Retina (tissue), 1 donor: ENCODE results near the gene ST6GALNAC6.
A peak's percentile ranks its signal among the peaks of the same experiment; 100 is the strongest.
"Not testable (repeated sequence)": the region's sequence is repeated elsewhere in the genome, so short reads cannot be mapped to it uniquely, and the experiment has no call there.

Source experiments
- DNase-seq: peaks from one replicate; pipeline ENCODE4 v3.0.0-alpha.2; 2016

ST6GALNAC6 gene

GRCh38 chr9:127887792-127888191, 11.6 kb downstream of the ST6GALNAC6 start:
- no peak for DNase-seq

GRCh38 chr9:127886401-127886972, 12.9 kb downstream of the ST6GALNAC6 start:
- DNase-seq, result no peak

- no peak for DNase-seq
Observed at GRCh38 chr9:127885508-127886281, 13.7 kb downstream of the ST6GALNAC6 start.

GRCh38 chr9:127884976-127885490, 14.4 kb downstream of the ST6GALNAC6 start:
- no peak for DNase-seq

- no peak for DNase-seq
Observed at GRCh38 chr9:127884427-127884911, 14.9 kb downstream of the ST6GALNAC6 start.

DNA sequence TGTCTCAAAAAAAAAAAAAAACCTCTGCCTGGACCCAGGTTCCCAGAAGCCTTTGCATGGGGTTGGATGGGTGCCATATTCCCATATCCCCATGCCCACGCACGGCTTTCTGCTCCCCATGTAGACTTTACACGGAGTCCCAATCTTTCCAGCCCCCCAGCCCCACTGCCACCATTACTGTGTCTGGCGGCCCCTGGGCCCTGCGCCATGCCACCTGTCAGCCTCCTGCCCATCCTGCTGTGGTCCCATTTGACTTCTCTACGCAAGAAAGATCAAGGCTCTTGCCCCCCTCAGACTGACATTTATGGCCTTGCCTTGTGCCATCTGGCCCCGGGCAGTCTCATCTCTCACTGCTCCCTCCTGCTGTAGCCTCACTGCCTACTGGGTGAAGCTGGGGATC, 15.4 kb downstream of the ST6GALNAC6 start:
- no peak for DNase-seq

- not testable (repeated sequence) for DNase-seq
Observed at GRCh38 chr9:127881715-127882114, 17.7 kb downstream of the ST6GALNAC6 start.

GRCh38 chr9:127880143-127880542, 19.3 kb downstream of the ST6GALNAC6 start:
- DNase-seq, result no peak

GRCh38 chr9:127878652-127879390, 20.6 kb downstream of the ST6GALNAC6 start:
- DNase-seq, result no peak

GRCh38 chr9:127878001-127878651, 21.3 kb downstream of the ST6GALNAC6 start:
- DNase-seq, result no peak

DNA sequence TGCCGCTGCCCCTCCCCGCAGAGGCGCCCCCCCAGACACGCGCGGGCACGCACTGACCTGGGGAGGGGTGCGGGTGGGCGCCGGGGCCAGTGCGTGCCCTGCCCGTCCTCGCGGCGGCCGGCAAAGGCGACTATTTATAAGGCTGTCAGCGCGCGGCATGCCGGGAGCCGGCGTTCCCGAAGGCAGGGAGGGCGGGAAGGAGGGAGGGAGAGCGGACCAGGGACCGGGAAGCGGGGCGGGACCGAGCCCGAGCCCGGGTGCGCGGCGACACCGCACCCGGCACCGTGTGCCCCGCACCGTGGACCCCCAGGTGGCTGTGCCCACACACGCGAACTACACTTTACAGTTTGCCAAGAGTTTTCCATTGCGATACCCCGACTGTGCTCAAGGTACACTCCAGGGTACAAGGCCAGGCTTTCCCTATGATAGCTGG, 21.8 kb downstream of the ST6GALNAC6 start, which contains the start of gene AK1:
Gene AK1, minus strand, starts transcription at position 110 of the 433 bp plus-strand sequence. CDS start 3,058 bp downstream, outside the sequence.
- DNase-seq, result peak; percentile 79

GRCh38 chr9:127876764-127877562, 22.4 kb downstream of the ST6GALNAC6 start:
- DNase-seq, result peak; percentile 63

- DNase-seq, result no peak
Observed at GRCh38 chr9:127876026-127876763, 23.2 kb downstream of the ST6GALNAC6 start.

DNA sequence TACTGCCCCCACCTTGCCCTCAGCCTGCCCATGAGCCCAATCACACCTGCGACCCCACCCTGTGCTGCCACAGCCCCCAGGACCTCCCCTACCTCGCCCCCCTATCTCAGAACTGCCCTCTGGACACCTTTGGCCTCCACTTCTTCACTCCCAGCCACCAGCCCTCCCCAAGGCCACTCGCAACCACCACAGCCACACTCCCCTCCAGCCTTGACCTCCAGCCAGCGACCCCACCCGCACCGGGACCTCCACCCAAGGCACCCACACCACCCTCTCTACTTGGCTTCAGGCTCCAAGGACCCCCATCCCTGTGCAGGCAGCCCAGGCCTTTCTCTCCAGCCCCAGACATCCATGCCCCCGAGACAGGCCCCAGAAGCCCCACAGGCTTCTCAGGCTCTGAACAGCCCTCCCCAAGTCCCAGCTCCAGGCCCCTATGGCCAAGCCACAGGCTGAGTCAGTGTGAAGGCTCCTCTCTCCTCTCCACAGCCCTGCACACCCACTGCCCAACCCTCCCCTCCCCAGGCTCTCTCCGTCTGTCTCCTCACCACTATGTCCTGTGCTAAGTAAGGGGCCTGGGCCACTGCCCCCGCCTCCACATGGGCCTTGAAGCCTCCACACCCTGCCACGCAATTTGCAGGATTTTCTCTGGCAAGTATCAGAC, 24.0 kb downstream of the ST6GALNAC6 start:
- DNase-seq, result no peak

DNA sequence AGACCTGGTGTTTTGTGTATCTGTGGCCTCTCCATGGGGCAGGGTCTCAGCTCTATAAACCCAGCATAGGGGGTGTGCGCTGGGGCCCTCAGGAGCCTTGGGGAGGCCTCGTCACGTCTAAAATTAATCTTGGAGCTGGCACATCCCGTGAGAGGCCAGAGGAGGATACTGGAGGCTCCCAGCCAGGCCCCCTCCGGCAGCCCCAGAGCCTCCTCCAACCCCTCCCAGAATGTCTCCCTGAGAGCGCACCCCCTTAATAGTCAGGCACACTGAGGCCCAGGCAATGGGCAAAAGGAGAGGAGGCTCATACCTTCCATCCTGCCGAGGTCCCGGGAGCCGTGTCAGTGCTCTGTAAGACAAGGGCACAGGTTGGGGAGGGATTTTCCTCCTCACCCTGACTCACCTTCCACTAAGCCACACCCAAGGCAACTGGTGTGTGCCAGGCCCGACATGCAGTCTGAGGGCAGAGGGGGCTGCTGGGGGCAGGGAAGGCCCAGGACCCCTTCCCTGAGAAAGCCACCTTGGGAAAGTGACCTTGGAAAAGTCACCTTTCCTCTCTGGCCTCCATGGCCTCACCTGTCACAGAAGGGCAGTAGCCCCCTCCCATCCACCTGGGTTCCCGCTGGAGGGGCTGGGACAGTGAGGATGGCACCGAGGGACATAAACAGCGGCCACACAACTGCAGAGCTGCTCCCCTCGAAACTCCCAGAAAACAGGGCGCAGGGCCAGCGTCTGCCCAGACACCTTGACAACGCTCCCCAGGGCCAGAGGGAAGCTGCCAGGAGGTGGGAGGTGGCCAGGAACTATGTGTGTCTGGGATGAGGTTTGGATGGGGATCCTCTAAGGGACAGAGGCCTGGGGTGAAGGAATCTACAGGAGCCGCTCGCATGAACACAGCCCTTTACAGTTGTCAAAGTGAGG, 24.8 kb downstream of the ST6GALNAC6 start:
- no peak for DNase-seq

DNA sequence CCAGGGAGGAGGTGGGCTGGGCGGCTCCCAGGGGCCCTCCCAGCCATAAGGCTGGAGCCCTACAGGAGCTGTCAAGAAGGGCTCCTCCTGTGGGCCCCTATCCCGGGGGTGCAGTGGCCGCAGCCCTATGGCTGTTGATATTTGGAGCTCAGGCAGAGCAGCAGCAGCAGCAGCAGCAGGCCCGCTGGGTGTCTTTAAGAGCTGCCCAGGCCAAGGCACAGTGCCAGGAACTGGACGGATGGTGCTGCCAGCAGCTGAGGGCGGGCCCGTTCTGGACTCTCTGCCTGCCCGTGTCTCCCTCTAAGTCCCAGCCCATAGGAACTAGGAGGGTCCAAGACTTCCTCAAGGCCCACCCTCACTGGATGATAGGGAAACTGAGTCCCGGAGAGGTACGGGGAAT, 25.5 kb downstream of the ST6GALNAC6 start:
- no peak for DNase-seq

DNA sequence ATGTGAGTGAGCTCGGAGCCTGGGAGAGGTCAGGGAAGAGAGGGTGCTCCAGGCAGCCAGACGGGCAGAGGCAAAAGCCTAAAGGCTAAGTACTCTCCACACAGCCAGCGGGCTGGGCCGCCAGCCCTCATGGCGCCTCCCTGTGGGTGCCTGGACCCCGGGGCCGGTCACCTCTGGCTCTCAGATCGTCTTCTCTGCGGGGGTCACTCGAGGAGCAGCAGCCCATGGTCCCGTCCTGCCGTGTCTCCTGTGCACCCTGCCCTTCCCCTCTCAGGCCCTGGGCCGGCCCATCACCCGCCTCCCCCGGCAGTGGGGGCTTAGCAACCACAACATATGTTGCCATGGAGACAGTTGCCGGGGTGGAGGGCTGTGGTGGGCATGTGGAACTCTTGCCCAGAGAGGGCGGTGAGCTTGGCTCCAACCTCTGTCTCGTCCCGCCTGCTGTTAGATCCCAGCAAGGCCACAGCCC, 26.1 kb downstream of the ST6GALNAC6 start:
- peak; percentile 84 for DNase-seq

GRCh38 chr9:127872369-127873222, 26.8 kb downstream of the ST6GALNAC6 start:
- no peak for DNase-seq
